Stimulated activated CD4-positive, alpha-beta T cell treated with anti-CD3 and anti-CD28 coated beads, Interleukin-4, amount 100 ng/mL, for 48 hours (primary cell): Measurements from ENCODE around the gene COA4.
"Not testable (repeated sequence)": the region's sequence is repeated elsewhere in the genome, so short reads cannot be mapped to it uniquely, and the experiment has no call there.

Experiments
- DNase-seq, 2 donors: peaks; one replicate each; pipeline ENCODE4 v3.0.0-alpha.2; 2020; ENCODE audit warnings: low read depth in 2 of 2

Gene COA4

DNA sequence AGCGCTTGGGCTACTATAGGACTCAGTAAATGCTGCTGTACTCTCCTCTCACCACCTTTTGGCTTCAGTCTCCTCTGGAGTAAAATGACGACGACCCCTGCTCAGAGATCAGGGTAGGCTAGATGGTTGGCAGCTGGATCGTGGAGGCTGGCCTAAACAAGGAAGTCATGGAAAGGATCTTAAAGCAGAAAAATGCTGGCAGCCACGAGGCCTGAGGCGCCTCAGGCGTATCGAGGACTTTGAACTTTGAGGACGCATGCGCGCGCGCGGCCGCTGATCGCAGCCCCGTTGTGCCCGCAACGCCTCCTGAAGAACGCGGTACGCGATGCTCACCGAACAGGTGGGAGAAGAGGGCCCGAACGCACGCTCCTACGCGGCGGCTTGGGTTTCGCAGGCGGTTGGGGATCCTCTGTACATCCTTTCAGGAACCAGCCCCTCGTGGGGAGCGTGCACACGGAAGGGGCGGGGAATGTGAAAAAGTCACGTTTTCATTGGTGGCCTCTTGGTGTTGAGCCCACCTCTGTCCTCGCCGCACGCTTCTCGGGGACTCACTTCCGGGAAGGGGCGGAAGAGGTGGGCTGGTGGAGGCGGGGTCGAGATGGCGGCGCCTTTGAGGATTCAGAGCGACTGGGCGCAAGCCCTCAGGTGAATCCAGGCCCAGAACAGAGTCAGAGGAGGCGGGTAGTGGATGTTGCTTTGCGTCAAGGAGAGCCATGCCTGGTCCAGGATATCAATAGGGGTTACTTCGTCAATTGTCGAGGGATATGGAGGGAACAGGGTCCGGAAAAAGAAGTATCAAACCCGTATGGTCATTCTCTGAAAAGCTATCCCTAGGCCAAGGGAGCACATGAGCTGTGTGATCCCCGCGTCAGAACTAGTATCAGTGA lies at the start of gene COA4, which contains the start of gene PAAF1:
TSS of gene COA4 (minus strand) at position 423 of the 887 bp plus-strand sequence. CDS start 3,468 bp downstream, outside the sequence.
TSS of gene PAAF1 (plus strand) at position 576 of the 887 bp plus-strand sequence. CDS start at position 599, 23 bp downstream.
- DNase-seq = peak; percentile 90 to 94

DNA sequence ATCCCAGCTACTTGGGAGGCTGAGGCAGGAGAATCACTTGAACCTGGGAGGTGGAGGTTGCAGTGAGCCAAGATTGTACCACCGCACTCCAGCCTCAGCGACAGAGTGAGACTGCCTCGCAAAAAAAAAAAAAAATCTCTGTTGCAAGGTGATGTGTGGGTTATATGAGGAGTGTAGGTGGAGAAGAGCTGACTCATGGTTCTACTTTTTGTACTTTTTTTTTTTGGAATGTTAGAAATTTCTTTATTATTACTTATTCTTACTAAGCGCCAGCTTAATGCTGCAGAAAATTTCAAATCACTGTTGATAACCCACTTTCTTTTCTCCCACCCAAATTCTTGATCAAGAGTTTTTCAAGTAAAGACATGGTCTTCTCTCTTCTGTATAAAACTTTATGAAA lies 44.5 kb upstream of the COA4 start:
- no peak for DNase-seq

DNA sequence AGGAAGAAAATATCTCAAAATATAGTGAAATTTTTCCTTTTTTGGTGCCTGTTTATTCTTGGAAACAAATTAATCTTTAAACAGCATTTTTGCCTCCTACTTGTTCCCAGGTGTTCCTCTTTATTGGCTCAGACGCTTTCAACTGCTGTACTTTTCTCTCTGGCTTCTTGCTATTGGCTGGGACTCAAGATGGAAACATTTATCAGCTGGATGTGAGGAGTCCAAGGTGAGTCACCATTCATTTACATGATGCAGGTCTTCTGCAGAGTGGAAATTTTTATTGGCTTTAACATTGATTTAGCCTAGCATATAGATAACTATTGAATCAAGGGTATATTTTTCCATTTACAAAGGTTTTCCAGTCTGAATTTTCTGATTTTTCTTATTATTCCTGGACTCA lies 39.8 kb upstream of the COA4 start:
- no peak for DNase-seq

DNA sequence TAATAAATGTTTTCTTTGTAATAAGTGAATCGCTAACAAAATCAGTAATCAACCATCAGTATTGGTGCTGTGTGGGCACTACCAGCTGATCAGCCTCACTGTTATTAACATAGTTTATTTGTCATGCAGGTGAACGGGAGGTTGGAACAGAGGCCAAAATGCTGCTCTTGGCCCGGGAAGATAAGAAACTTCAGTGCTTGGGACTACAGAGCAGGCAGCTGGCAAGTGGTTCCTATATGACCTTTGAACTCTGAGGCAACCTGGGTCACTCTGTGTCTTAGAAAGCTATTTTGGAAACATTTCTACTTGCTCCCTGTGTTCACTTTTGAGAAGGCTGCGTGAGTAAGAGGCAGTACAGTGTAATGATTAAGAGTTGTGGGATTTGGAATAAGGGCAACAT lies 37.6 kb upstream of the COA4 start:
- DNase-seq = no peak

DNA sequence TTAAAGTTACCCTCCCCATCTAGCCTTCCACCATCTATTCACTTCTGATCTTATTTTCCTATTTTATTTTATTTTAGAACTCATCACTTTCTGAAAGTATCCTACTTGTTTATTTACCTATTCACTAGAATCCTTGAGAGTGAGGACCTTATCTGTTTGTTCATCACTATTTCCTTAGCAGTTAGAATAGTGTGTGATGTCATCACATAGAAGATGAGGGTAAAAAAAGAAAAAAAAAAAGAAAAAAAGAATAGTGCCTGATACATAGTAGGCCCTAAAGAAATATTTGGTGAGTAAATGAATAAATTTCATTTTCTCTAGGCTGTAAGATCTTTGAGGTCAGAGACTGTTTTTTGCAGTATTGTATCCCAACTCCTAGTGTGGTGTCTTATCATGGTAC lies 36.8 kb upstream of the COA4 start:
- DNase-seq = no peak

DNA sequence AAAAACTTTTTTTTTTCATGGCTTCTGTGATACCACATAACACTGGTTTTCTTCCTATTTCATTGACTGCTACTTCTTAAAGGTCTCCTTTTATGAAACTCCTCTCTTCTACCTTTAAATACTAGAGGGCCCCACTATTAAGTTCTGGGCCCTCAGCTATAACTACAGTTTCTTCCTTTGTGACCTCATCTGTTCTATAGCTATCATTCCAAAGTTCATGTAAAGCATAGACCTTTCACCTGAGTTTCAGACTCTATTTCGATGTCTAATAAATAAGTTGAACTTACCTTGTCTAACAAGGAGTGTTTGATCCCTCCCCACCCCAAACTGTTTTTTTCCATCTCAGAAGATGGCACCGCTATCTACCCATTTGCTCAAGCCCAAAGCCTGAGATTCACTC lies 35.4 kb upstream of the COA4 start:
- DNase-seq = no peak

- DNase-seq = peak in 1 of 2 donors; percentile 8
These were observed 30.5 kb upstream of the COA4 start for GRCh38 chr11:73907191-73907590.

DNA sequence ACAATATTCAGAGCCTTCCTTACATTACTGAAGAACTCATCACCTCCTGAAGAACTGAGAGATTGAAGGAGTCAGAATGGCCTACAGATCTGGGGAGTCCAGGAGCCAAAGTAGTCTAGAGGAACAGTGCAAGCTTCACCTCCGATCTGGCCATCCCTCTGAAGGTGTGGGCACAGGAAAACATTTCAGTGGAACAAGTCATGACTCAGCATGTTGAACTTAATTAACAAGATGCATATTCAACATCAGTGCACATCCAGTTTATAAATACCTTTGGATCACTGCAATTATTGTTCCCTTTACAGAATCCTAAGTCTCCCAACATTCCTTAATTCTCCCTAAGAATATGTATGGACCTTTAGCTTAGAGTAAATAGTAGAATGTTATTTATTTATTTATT lies 25.7 kb upstream of the COA4 start:
- no peak for DNase-seq

DNA sequence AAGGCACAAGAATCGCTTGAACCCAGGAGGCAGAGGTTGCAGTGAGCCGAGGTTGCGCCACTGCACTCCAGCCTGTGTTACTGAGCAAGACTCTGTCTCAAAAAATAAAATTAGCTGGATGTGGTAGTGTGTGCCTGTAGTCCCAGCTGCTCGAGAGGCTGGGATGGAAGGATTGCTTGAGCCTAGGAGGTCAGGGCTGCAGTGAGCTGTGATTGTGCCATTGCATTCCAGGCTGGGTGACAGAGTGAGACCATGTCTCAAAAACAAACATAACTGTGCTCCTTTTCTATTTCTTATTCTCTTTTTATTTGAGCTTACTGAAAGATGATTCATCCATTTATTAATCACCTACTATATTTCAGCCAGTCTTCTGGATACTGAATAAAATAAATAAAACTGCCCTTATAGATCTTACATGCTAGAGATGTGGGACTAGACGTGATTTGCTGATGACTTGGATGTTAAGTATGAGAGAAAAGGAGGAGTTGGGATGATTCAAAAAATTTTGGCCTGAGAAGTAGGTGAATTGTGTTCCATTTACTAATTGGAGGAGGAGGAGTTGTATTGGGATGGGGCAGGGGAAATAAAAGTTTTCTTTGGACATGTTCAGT lies 18.2 kb upstream of the COA4 start:
- no peak for DNase-seq

- DNase-seq = no peak
These were observed 16.4 kb upstream of the COA4 start for GRCh38 chr11:73893041-73893440.

DNA sequence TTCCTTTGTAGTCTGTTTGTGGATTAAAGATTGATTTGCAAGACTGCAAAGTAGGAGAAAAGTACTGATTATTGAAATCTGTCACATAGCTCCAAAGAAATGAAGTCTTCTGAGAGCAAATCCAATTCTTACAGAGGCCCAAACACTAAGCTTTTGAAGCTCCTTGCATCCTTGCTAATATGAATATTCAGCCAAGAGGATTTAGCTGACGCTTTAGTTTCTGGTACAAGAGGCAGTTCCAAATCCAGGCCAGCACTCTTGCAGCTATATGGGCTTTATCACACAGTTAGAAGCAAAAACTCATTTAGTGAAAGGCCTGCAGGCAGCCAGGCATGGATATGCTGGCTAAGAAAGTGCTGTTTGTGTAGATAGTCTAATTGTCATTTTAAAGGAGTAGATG lies 12.9 kb upstream of the COA4 start:
- no peak for DNase-seq

GRCh38 chr11:73889019-73889418 lies 12.4 kb upstream of the COA4 start:
- no peak for DNase-seq

- no peak for DNase-seq
These were observed 11.6 kb upstream of the COA4 start for GRCh38 chr11:73888244-73888643.

DNA sequence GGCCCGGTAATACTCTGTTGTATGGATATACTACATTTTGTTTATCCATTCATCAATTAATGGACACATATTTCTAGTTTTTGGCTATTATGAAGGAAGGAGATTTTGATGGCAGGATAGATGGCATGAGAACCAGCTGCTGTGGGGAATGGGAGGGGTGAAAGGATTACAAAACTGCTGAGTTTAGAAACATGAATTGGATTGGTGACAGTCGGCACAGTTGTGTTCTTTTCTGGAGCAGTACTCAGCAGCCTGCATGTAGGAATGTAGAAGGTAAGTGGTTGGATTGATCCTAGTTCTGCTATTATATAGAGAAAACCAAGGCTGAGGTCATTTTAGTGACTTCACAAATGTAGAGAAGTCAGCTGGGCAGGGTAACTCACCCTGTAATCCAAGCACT lies 7.2 kb upstream of the COA4 start:
- no peak for DNase-seq

DNA sequence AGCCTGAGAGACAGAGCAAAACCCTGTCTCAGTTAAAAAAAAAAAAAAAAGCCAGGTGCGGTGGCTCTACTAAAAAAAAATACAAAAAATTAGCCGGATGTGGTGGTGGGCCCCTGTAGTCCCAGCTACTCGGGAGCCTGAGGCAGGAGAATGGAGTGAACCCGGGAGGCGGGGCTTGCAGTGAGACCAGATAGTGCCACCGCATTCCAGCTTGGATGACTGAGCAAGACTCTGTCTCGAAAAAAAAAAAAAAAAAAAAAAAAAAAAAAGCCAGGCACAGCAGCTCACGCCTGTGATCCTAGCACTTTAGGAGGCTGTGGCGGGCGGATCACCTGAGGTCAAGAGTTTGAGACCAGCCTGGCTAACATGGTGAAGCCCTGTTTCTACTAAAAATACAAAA lies 3.8 kb upstream of the COA4 start:
- DNase-seq = not testable (repeated sequence)

DNA sequence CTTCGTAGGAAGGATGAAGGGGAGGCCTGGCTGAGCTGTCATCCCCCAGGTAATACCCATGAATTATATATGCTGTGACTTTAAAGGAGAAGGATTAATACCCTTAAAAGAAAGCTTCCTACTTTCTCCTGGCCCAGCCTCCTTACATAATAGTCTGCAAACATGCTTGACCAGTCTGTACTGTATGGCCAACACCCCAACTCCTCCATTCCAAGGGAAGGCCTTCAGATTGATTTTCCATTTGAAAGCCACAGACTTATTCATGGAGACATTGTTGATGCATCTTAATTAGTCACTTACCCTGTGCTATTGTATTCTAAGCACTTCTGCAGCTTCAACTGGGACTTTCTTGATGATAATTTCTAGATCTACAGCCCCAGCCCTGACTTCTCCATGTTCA lies 2.1 kb upstream of the COA4 start:
- no peak for DNase-seq

DNA sequence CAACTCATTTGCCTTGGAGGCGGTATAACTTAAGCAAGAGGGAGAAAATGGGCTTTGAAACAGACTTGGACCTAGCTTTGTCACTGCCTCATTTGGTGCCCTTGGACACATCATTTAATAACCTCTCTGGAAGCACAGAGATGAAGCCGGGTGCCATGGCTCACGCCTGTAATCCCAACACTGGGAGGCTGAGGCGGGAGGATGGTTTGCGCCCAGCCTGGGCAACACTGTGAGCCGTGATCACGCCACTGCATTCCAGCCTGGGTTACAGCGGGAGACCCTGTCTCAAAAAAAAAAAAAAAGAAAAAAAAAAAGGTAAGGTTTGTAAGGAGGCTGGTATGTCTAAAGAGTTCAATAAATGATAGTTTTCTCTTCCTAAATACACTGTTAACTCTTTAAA lies 806 bp downstream of the COA4 start:
- no peak for DNase-seq

DNA sequence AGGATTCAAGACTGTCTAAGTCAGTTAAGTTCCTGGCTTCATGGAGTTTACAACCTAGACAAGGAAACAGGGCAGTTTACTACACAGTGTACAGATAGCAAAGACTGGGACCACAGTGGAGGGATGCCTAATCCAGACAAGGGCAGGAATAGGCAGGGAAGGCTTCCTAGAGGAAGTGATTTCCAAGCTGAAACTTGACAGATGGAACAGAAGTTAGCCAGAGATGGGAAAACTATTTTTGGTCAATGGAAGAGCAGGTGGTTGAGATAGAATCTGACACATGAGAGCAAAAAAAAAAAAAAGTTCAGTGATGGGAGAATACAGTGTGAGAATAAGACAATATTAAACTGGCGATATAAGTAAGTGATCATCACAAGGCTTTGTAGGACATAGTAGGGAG lies 1.3 kb downstream of the COA4 start:
- DNase-seq = no peak

DNA sequence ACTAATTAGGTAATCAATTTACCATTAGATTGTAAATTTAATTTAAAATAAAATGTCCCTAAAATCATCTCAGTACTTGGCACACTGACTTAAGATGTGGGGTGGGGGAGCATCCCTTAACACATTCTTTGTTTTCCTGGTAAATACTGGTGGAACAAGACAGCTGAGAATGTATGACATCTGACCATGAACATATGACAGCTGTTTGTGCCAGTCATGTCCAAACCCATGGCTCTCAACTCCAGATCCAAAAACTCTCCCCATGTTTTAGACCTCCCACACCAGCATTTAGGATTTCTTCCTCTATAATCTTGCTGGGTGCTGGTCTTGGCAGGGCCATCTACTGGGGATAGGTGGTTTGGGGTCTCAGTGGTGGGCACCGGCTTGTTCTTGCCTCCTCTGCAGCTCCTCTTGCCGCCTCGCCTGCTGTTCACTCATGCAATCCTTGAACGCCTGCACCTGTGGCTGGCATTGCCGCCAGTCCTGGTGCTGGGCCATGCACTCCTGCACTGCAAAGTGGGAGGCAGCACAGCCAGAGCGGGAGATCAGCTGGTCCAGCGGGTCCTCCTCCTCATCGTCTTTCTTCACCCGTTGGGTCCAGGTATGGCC lies 3.8 kb downstream of the COA4 start:
- no peak for DNase-seq

- DNase-seq = no peak
These were observed 6.4 kb downstream of the COA4 start for GRCh38 chr11:73870261-73870660.

GRCh38 chr11:73869332-73869949 lies 7.2 kb downstream of the COA4 start:
- DNase-seq = no peak

DNA sequence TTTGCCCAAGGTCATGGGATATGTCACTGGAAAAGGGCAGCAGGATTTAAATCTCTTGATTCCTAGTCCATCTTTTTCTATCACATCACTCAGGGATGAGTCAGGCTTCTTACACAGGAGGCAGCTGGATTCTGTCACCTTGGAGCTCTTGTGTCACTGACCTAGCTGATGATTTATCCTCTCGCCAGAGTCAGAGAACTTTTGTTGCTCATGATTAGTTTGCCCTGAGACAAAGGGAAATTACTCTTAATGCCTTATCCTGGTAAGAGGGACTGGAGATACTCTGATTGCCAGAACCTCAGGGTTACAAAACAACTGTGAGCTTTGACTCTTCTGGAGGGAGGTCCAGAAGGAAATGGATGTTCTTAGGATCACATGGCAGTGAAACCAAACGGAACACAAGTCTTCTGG lies 10.1 kb downstream of the COA4 start:
- DNase-seq = no peak
